HG03139 (cell line): ENCODE measurements around the gene CFAP91.
A peak's percentile ranks its signal among the peaks of the same experiment; 100 is the strongest.
"Not testable (repeated sequence)": the region's sequence is repeated elsewhere in the genome, so short reads cannot be mapped to it uniquely, and the experiment has no call there.

Experiments
- ATAC-seq: cut with Tn5 transposase; IDR thresholded peaks from one replicate; pipeline ENCODE4 v1.9.1; 2021; ENCODE audit not compliant: unreplicated experiment

CFAP91 gene

DNA sequence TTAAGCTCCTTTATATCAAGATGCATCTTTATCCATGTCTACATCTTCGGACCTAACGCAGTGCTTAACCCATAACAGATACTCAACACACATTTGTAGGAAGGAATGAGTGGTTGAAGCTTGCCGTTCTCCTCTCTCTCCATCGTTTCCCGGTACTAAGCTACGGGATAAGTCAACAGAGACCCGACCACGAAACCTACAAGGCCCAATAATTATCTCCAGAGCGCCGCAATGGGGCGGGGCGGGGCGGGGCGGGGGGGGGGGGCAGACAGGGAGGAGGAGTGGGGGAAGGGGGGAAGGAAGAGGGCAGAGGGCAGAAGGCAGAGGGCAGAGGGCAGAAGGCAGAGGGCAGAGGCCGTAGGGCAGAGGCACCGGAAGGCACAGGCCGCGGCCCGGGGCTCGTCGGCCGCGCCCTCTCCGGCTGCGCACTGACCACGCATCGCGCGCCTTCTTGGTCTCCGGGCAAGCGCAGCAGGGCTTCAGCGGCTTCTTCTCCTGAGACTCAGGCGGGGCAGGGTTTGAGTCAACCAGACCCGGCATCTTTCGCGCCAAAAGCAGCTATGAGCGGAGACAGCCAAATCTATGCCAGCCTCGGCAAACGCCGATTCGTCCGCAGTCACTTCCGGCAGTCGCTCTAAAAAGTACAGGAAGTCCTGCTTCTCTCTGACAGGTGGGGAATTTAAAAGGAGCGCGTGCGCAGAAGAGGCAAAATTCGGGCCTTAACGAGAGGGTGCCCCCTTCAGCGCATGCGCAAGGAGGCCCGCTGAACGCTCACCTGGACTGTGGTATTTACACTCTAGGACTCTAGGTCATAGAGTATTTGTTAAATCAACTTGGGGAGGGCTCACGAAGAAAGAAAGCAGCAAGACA is 25.8 kb upstream of the CFAP91 start, which contains the start of gene COX17:
Gene COX17 (minus strand): TSS at position 636 of the 870 bp plus-strand sequence. CDS start 96 bp downstream, at position 540.
- peak; percentile 84 for ATAC-seq

DNA sequence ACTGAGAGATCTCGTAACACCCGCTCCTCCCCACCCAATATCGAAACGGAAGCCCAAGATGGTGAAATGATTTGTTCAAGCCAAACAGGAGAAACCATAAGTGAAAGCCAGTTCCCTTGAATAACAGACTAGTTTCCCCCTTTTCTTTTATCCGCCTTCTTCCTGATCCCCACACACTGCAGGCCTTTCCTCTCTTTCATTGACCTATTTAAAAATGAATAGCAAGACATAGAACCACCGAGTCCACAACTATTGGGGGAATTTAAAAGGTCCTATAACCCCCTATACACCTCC is 25.2 kb upstream of the CFAP91 start:
- ATAC-seq: no peak

- ATAC-seq: not testable (repeated sequence)
These were observed 24.6 kb upstream of the CFAP91 start for GRCh38 chr3:119678209-119678608.

DNA sequence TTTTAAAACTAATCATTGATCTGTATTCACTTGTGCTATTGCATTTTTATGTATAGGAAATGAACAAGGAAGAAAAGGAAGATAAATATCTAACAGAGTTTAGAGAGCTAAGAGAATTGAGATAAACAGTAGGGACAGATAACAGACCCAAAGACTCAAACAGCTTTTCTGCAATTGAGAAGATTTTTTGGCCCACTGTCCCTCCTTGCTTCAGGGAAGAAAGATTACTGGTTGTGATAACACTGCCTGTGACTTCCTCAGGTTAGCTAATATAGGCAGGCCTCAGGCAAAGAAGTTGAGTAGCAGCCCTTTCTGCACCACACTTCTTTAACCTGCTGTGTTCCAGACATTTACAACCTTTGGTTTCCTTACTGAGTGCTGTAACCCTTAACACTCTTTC is 22.9 kb upstream of the CFAP91 start:
- ATAC-seq: no peak

- peak; percentile 33 for ATAC-seq
These were observed 21.5 kb upstream of the CFAP91 start for GRCh38 chr3:119681279-119681678.

GRCh38 chr3:119683421-119683820 is 19.4 kb upstream of the CFAP91 start:
- ATAC-seq: no peak

GRCh38 chr3:119690043-119690656 is 12.7 kb upstream of the CFAP91 start:
- ATAC-seq: no peak

GRCh38 chr3:119695480-119695879 is 7.3 kb upstream of the CFAP91 start:
- ATAC-seq: no peak

DNA sequence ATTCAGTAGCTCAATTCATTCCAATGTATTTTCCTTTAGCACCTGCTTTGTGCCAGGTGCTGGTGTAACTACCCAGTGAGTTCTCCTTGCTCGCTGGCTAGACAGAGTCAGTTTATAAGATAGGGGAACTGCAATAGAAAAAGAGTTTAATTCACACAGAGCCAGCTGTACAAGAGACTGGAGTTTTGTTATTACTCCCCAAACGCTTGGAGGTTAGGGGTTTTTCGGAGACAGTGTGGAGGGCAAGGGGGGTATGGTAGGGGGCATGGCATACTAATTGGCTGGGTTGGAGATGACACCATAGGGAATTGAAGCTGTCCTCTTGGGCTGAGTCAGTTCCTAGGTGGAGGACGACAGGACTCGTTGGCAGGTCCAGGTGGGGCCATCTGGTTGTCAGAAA is 5.4 kb upstream of the CFAP91 start:
- ATAC-seq: no peak

GRCh38 chr3:119700269-119700919 is 2.4 kb upstream of the CFAP91 start:
- no peak for ATAC-seq

GRCh38 chr3:119700920-119701734 is 1.7 kb upstream of the CFAP91 start:
- no peak for ATAC-seq

DNA sequence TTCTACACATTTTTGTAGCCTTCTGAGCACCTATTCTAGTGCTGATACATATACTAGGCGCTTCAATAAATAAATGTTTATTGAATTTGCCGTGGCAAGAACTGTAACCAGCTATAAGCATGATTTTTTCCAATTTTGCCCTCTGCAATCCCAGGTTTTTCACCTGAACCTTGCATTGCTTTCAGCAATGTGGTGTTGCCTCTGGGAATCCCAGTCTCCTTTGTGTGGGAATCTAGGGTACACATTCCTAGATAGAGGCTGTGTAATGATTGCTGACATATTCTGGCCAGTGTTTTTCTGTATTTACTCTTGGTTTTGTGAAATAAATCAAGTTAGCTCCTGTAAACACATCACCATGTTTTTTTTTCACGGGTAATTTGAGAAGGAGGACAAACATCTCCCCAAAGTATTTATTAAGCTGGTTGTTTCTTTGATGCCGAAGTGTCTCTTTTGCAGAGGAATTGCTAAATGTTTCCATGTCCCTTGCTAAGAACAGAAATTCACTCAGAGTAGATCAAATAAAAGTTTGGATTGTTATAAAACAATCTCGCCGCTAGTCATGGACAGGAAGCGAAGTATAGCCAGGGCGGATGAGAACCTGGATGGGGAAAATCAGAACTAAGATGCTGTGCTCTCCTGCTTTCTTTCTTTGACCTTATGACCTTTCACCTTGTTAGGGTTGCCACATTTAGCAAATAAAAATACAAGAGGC is 1.2 kb downstream of the CFAP91 start:
- no peak for ATAC-seq

GRCh38 chr3:119715105-119715504 is 12.3 kb downstream of the CFAP91 start:
- ATAC-seq: no peak

GRCh38 chr3:119716998-119717397 is 14.2 kb downstream of the CFAP91 start:
- no peak for ATAC-seq

GRCh38 chr3:119717520-119717919 is 14.7 kb downstream of the CFAP91 start:
- no peak for ATAC-seq

DNA sequence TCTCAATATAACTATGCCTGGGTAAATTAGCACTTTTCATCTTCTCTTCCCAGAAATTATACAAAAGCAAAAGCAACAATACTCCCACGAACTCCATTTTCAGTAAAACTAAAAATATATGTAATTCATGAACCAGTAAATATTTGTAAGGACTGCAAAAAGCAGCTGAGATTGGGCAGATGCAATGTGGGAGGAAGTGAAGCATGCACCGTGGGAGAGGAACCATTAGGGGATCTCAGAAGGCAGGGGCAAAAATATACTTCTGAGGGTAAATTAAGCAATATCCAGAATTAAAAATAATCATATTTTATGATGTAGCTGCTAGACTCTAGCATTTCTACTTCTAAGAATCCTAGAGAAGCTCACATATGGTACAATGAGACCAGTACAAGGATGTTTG is 20.2 kb downstream of the CFAP91 start:
- ATAC-seq: no peak

DNA sequence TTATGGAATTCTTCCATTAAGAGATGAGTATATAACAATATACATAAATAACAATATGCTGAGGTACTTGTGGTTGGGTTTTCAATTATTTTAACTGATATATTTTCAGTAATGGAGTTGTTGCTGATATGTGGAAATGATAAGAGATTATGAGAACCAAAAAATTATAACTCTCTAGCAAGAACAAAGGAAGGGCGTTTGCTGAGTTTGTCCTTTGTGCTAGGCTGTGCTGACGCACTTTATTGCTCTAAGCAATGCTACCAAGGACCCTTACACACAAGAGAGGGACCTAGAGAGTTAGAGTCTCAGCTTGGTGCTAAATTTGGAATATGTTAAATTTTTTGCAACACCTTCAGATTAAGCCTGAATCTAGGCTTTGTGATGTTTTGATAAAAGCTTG is 24.1 kb downstream of the CFAP91 start:
- no peak for ATAC-seq

GRCh38 chr3:119729996-119730395 is 27.2 kb downstream of the CFAP91 start:
- ATAC-seq: no peak

DNA sequence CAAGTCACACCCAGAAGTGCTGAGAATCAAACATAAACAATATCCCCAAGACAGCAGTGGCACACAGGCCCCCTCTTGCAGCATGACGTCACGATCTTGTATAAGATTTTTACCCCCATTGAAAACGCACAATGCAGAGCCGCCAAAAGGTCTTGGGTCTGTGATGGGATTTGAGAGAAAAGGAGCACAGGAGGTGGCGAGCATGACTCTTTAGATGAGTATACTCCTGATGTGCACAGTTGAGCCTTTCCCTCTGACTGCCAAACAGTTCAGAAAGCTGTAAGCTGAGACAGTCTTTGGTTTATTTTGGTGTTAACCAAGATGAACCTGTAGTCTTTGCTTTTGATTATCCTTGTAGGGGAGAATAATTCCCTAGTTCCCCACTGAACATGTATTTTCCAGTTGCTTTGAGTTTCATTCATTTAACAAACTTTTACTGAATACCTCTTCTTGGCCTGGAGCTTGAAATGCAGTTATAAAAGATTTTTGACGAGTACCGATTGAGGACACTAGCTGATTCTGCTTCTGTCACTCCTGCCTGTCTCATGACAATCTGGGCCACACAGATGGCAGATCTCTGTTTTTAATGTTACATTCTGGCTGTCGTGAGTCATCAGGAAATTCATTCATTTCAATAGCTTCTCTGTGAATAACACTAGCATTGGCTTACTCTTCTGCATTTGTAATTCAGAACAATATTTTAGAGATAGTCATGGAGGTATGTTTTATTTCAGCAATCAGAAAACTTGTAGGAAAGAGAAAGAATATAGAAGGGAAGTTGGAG is 28.9 kb downstream of the CFAP91 start:
- ATAC-seq: no peak

GRCh38 chr3:119733812-119734211 is 31.0 kb downstream of the CFAP91 start:
- no peak for ATAC-seq
